Ovary (tissue), 3 donors: Measurements from ENCODE around the gene KCTD16.

Source experiments
- POLR2A ChIP-seq: fragments of 450-650 bp; IDR thresholded peaks from one replicate; pipeline ENCODE4 v1.6.1; 2017; ENCODE audit warnings: antibody characterized with exemption, mild to moderate bottlenecking, moderate library complexity
- TF ChIP-seq, protein P1 (sequence below), 3 donors: fragments of 450-650 bp in 2 of 3; fragments of 200-600 bp in 1 of 3; IDR thresholded peaks; one replicate each; pipeline versions ENCODE4 v1.5.1 to v1.8.0; 2016 to 2022; ENCODE audit warnings: antibody characterized with exemption in 3 of 3, mild to moderate bottlenecking in 1 of 3
- donor health status: DM: no; HTN: no; CAD: no.

DNA sequence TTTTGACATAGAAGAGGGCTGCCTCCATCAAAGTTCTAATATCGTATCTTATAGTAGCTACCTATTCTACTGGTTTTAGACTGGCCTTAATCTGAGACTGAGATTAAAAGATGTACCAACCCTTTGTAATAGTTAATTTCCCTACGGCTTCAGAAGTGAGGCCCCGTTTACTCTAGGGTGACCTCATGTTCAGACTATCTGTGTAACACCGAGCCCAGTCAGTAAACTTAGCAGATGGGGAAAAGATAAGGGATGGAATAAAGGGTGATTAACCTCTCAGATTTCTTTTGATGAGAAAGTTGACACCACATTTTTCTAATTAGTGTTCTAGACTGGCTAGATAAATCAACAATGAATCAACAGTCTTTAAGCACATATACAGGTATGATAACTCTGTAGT, 283.1 kb downstream of the KCTD16 start:
- TF ChIP-seq, protein P1, sequence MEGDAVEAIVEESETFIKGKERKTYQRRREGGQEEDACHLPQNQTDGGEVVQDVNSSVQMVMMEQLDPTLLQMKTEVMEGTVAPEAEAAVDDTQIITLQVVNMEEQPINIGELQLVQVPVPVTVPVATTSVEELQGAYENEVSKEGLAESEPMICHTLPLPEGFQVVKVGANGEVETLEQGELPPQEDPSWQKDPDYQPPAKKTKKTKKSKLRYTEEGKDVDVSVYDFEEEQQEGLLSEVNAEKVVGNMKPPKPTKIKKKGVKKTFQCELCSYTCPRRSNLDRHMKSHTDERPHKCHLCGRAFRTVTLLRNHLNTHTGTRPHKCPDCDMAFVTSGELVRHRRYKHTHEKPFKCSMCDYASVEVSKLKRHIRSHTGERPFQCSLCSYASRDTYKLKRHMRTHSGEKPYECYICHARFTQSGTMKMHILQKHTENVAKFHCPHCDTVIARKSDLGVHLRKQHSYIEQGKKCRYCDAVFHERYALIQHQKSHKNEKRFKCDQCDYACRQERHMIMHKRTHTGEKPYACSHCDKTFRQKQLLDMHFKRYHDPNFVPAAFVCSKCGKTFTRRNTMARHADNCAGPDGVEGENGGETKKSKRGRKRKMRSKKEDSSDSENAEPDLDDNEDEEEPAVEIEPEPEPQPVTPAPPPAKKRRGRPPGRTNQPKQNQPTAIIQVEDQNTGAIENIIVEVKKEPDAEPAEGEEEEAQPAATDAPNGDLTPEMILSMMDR (IDR thresholded peaks at IDR 0.05) = no peak
- TF ChIP-seq POLR2A = no peak
